ENCODE measurements around the gene OTOGL. TPM values are rescaled to one million over a fixed set of nuclear protein-coding genes. Genes with fewer than 3 reads are reported as not detected.

OTOGL gene
- total RNA-seq, 1 experiment from 2014 or later = 0.31 TPM

DNA sequence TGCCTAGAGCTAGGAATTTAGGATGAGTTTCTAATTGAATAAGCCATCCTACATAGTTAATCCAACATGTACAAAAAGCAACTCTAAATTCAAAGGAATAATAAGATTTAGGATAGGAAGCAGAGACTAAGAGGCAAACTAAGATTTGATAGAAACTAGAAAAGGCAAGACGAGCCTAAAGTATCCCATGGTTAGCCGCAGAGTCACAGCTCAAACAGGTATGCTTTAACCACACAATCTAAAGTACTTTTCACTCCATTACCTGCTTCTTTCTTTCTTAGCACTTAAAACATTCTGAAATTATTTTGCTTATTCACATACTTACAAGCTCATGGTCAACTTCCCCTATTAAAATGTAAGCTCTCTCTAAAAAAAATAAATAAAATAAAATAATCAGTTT is 51.8 kb downstream of the OTOGL start:
- no peak for DNase-seq

GRCh38 chr12:80154261-80154660 is 54.9 kb downstream of the OTOGL start:
- Histone ChIP-seq H3K27me3 (ENCODE audit: control insufficient read depth, insufficient read depth, low read length) (no peaks in the 10 kb centered on the region), H3K36me3 (replicated peaks; ENCODE audit: control insufficient read depth, insufficient read depth, low read length) (no peaks in the 10 kb centered on the region), H3K4me3 (ENCODE audit: insufficient read depth, low read depth, low read length) (no peak overlapping the region)
- no peak for DNase-seq

More for the DNA sequence above, 51.8 kb downstream of the OTOGL start:
- H3K36me3 ChIP-seq (replicated peaks; ENCODE audit: control insufficient read depth, insufficient read depth, low read length) = no peaks in the 10 kb centered on the region
- no peak overlapping the region for H3K4me3 ChIP-seq (ENCODE audit: insufficient read depth, low read depth, low read length)
- H3K27me3 ChIP-seq (ENCODE audit: control insufficient read depth, insufficient read depth, low read length) = no peaks in the 10 kb centered on the region

DNA sequence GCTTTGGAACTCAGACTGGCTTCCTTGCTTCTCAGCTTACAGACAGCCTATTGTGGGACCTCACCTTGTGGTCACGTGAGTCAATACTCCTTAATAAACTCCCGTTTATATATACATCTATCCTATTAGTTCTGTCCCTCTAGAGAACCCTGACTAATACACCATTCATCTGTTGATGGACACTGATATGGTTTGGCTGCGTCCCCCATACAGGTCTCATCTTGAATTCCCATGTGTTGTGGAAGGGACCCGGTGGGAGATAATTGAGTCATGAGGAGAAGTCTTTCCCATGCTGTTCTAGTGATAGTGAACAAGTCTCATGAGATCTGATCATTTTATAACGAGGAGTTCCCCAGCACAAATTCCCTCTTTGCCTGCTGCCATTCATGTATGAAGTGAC is 57.0 kb downstream of the OTOGL start:
- Histone ChIP-seq H3K36me3 (replicated peaks; ENCODE audit: control insufficient read depth, insufficient read depth, low read length) (no peaks in the 10 kb centered on the region), H3K27me3 (ENCODE audit: control insufficient read depth, insufficient read depth, low read length) (no peaks in the 10 kb centered on the region), H3K4me3 (ENCODE audit: insufficient read depth, low read depth, low read length) (no peak overlapping the region)
- DNase-seq = no peak

GRCh38 chr12:80157645-80158044 is 58.3 kb downstream of the OTOGL start:
- H3K27me3 ChIP-seq (ENCODE audit: control insufficient read depth, insufficient read depth, low read length) = no peaks in the 10 kb centered on the region
- no peaks in the 10 kb centered on the region for H3K36me3 ChIP-seq (replicated peaks; ENCODE audit: control insufficient read depth, insufficient read depth, low read length)
- DNase-seq = no peak
- H3K4me3 ChIP-seq (ENCODE audit: insufficient read depth, low read depth, low read length) = no peak overlapping the region

- no peaks in the 10 kb centered on the region for H3K36me3 ChIP-seq (replicated peaks; ENCODE audit: control insufficient read depth, insufficient read depth, low read length)
- no peak overlapping the region for H3K4me3 ChIP-seq (ENCODE audit: insufficient read depth, low read depth, low read length)
- no peaks in the 10 kb centered on the region for H3K27me3 ChIP-seq (ENCODE audit: control insufficient read depth, insufficient read depth, low read length)
- DNase-seq = no peak
Measured at GRCh38 chr12:80161612-80162011, 62.3 kb downstream of the OTOGL start.

DNA sequence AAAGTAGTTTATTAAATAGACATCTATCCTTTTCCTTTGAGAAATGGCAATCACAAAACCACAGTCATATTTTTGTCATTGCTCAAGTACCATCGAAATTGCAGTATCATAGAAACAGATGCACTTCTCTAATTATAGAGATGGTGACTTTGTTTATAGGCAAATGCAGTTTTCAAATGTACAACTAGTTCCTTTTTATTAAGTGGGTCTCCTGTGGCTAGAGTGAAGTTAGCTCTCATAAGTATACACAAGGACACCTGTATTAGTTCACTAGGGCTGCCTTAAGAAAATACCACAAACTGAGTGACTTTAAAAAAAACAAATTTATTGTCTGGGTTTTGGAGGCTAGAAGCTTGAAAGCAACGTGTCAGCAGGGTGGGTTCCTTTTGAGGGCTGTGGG is 62.8 kb downstream of the OTOGL start:
- DNase-seq = no peak
- H3K27me3 ChIP-seq (ENCODE audit: control insufficient read depth, insufficient read depth, low read length) = no peaks in the 10 kb centered on the region
- no peak overlapping the region for H3K4me3 ChIP-seq (ENCODE audit: insufficient read depth, low read depth, low read length)
- H3K36me3 ChIP-seq (replicated peaks; ENCODE audit: control insufficient read depth, insufficient read depth, low read length) = no peaks in the 10 kb centered on the region

GRCh38 chr12:80165746-80166145 is 66.4 kb downstream of the OTOGL start:
- Histone ChIP-seq H3K4me3 (ENCODE audit: insufficient read depth, low read depth, low read length) (no peak overlapping the region), H3K36me3 (replicated peaks; ENCODE audit: control insufficient read depth, insufficient read depth, low read length) (no peaks in the 10 kb centered on the region), H3K27me3 (ENCODE audit: control insufficient read depth, insufficient read depth, low read length) (no peaks in the 10 kb centered on the region)

DNA sequence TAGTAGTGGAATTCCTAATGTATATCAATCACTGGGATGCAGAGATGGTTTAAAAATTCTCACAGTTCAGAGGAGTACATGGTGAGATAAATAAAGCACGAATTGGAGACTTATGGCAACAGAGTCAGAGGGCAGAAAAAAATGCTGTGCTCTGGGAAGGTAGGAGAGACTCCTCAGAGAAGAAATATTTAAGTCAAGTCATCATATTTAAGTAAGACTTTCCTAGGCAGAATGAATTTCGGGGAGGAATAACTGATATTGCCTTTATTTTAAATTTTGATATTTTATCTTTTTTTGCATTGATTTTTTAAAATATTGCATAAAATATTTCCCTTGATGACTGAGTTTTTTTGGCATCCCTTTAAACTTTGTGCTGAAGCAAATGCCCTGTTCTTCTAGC is 67.4 kb downstream of the OTOGL start:
- Histone ChIP-seq H3K4me3 (ENCODE audit: insufficient read depth, low read depth, low read length) (no peak overlapping the region), H3K36me3 (replicated peaks; ENCODE audit: control insufficient read depth, insufficient read depth, low read length) (no peaks in the 10 kb centered on the region), H3K27me3 (ENCODE audit: control insufficient read depth, insufficient read depth, low read length) (no peaks in the 10 kb centered on the region)
- DNase-seq = no peak

More at GRCh38 chr12:80165746-80166145, 66.4 kb downstream of the OTOGL start:
- no peak for DNase-seq

GRCh38 chr12:80168936-80169335 is 69.6 kb downstream of the OTOGL start:
- no peaks in the 10 kb centered on the region for H3K36me3 ChIP-seq (replicated peaks; ENCODE audit: control insufficient read depth, insufficient read depth, low read length)

DNA sequence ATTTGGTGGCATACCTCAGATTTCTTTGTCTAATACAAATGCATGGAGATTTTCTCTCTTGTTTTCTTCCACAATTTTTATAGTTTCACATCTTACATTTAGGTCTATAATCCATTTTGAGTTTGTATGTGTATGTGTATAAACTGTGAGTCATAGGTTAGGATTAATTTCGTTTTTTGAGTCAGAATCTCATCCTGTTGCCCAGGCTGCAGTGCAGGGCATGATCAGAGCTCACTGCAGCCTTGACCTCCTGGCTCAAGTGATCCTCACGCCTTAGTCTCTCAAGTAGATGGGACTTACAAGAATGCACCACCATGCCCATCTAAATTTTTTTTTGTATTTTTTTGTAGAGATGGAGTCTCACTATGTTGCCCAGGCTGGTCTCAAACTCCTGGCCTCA is 71.6 kb downstream of the OTOGL start:
- no peaks in the 10 kb centered on the region for H3K36me3 ChIP-seq (replicated peaks; ENCODE audit: control insufficient read depth, insufficient read depth, low read length)
- no peak for DNase-seq
- H3K4me3 ChIP-seq (ENCODE audit: insufficient read depth, low read depth, low read length) = no peak overlapping the region
- H3K27me3 ChIP-seq (ENCODE audit: control insufficient read depth, insufficient read depth, low read length) = no peaks in the 10 kb centered on the region

More at GRCh38 chr12:80168936-80169335, 69.6 kb downstream of the OTOGL start:
- H3K4me3 ChIP-seq (ENCODE audit: insufficient read depth, low read depth, low read length) = no peak overlapping the region
- H3K27me3 ChIP-seq (ENCODE audit: control insufficient read depth, insufficient read depth, low read length) = no peaks in the 10 kb centered on the region
- no peak for DNase-seq

- H3K36me3 ChIP-seq (replicated peaks; ENCODE audit: control insufficient read depth, insufficient read depth, low read length) = no peaks in the 10 kb centered on the region
- no peak overlapping the region for H3K4me3 ChIP-seq (ENCODE audit: insufficient read depth, low read depth, low read length)
- no peaks in the 10 kb centered on the region for H3K27me3 ChIP-seq (ENCODE audit: control insufficient read depth, insufficient read depth, low read length)
- no peak for DNase-seq
Measured at GRCh38 chr12:80173083-80173864, 73.9 kb downstream of the OTOGL start.

DNA sequence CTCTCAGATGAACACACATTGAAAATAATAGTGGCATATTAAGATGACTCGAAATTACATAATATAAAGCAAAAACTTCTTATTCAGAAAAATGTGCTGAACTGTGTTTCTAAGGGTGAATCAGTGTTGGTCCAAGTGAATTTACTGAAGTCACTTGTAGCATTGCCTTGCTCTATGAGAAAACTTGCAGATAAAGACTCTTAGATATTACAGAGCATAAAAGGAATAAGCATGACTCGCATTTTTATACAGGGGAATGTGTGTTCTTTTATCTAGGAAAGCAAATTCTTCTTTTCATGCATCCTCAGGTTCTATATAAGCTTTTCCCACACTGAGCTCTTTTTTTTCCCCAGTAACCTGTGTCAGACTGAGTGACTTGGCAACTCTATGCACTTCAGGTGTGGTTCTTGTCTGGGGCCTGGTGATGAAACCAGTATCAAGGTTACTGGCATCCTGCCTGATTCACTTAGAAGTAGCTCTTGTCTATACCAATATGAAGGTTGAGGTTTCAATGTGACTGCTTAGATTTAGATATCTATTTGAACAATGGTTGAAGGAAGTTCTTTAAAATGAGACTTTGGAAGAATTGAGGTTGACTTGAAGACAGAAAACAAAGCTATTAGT is 76.1 kb downstream of the OTOGL start:
- DNase-seq = no peak

GRCh38 chr12:80176706-80177105 is 77.4 kb downstream of the OTOGL start:
- no peaks in the 10 kb centered on the region for H3K27me3 ChIP-seq (ENCODE audit: control insufficient read depth, insufficient read depth, low read length)
- no peak overlapping the region for H3K4me3 ChIP-seq (ENCODE audit: insufficient read depth, low read depth, low read length)
- H3K36me3 ChIP-seq (replicated peaks; ENCODE audit: control insufficient read depth, insufficient read depth, low read length) = no peaks in the 10 kb centered on the region
- DNase-seq = no peak

More for the DNA sequence above, 76.1 kb downstream of the OTOGL start:
- H3K36me3 ChIP-seq (replicated peaks; ENCODE audit: control insufficient read depth, insufficient read depth, low read length) = no peaks in the 10 kb centered on the region
- H3K4me3 ChIP-seq (ENCODE audit: insufficient read depth, low read depth, low read length) = no peak overlapping the region
- no peaks in the 10 kb centered on the region for H3K27me3 ChIP-seq (ENCODE audit: control insufficient read depth, insufficient read depth, low read length)

DNA sequence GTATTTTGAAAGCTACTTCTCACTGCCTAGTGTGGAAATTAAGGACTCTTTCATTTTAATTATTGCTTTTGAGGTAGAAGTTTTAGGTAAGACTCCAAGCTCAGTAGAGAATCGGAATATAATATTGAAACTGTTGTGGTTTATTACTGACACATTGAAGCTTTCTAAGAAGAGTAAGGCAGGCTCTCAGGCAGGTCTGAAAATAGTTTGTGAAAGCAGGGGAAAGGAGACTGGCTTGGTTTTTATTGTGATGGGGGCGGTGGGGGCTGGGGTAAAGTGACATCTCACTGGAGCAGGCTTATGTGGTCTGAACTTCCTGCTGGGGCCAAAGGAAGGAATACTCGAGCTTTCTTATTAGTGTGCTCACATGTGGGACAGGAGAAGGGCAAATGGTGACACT is 79.5 kb downstream of the OTOGL start:
- DNase-seq = no peak
- no peak overlapping the region for H3K4me3 ChIP-seq (ENCODE audit: insufficient read depth, low read depth, low read length)
- H3K36me3 ChIP-seq (replicated peaks; ENCODE audit: control insufficient read depth, insufficient read depth, low read length) = no peaks in the 10 kb centered on the region
- no peaks in the 10 kb centered on the region for H3K27me3 ChIP-seq (ENCODE audit: control insufficient read depth, insufficient read depth, low read length)

DNA sequence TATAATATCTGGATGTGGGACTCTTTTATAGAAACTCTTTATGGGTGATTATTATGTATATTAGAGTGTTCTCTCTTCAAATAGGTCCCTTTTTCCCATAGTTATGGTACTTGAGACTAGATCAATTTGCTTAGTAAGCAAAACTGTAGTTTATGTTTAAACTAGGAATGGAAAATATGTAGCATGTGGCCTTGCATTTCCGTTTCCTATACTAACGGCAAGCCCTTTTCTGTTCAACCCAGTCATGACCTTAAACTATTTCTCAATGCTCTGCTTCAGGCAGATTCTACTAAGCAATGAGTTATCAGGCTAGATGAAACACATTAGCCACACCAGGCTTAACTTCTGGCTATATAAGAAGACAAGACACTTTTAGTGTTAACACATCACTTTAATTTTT is 84.6 kb downstream of the OTOGL start:
- no peak for DNase-seq
- H3K36me3 ChIP-seq (replicated peaks; ENCODE audit: control insufficient read depth, insufficient read depth, low read length) = no peaks in the 10 kb centered on the region
- no peak overlapping the region for H3K4me3 ChIP-seq (ENCODE audit: insufficient read depth, low read depth, low read length)
- H3K27me3 ChIP-seq (ENCODE audit: control insufficient read depth, insufficient read depth, low read length) = no peaks in the 10 kb centered on the region

Data from H7 (cell line).